ENCODE results near the gene MYO16. TPM values are rescaled to one million over a fixed set of nuclear protein-coding genes. Genes with fewer than 3 reads are reported as not detected.

MYO16 gene
- total and polyA plus RNA-seq, 2 of the 4 experiments (the other 2 are of a cell fraction), result under 0.01 to 0.03 TPM

DNA sequence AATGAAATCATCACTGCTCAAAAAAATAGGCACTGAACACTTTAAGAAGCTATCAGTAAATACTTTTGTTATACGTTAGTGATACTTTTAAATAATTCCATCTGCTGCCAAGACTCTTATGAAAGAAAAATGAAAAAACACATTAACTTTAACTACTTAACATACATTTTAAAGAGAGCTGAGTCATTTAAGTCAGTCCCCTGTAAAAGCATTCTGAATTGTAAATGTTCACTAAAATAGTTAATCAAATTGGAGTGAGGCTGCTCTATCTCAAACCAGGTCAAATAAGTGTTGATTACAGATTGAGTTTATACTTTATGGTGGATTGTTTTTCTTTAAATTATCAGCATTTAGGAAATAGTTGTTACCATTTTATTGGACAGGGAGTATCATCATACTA, 274.2 kb downstream of the MYO16 start:
- no peak overlapping the region for H2BK15ac ChIP-seq (ENCODE audit: low read depth, low read length)
- no peaks in the 10 kb centered on the region for H4K20me1 ChIP-seq (ENCODE audit: insufficient read depth, low read length)
- DNase-seq (no peak), ATAC-seq (ENCODE audit: low read depth) (no peak)
- no peak overlapping the region for H3K4me3 ChIP-seq (ENCODE audit: insufficient read depth, low read depth, low read length)
- H3K4ac ChIP-seq (ENCODE audit: low read depth, low read length), result no peak overlapping the region
- no peaks in the 10 kb centered on the region for H3K9me1 ChIP-seq (ENCODE audit: insufficient read depth, low read length)
- H3K14ac ChIP-seq (replicated peaks; ENCODE audit: low read depth, low read length), result no peak overlapping the region
- dilution Hi-C loops (cut with HindIII; ENCODE audit: low sequenced_read_pairs, unreplicated experiment) (no loop called here), intact Hi-C loops (cut with micrococcal nuclease) (no loop called here), in situ Hi-C loops (cut with MboI; ENCODE audit: low sequenced_read_pairs) (no loop called here)
- H3K9me3 ChIP-seq (ENCODE audit: control insufficient read depth, insufficient read depth, low read length), result no peaks in the 10 kb centered on the region
- no peak overlapping the region for H2AFZ ChIP-seq (replicated peaks; ENCODE audit: low read length, poor library complexity)
- H2AK9ac ChIP-seq (replicated peaks; ENCODE audit: low read depth, low read length, poor library complexity), result no peak overlapping the region
- WGBS, 2 experiments (ENCODE audit: extremely low coverage in 2 of 2, insufficient read length in 1 of 2), result no CpG with 5 or more reads among the region's 1 CpG
- no peaks in the 10 kb centered on the region for H3K79me1 ChIP-seq (ENCODE audit: low read depth in 1 of 2, low read length in 2 of 2)
- H3K4me1 ChIP-seq (ENCODE audit: control insufficient read depth, insufficient read depth, low read length), result no peaks in the 10 kb centered on the region
- POLR2A ChIA-PET (ENCODE audit: unreplicated experiment), result no interaction called here
- H3K56ac ChIP-seq (ENCODE audit: extremely low read depth, insufficient read depth, low read length), result no peak overlapping the region
- no peak overlapping the region for H2BK5ac ChIP-seq (ENCODE audit: low read depth, low read length, poor library complexity, severe bottlenecking)
- H2AK5ac ChIP-seq (ENCODE audit: low read depth, low read length), result no peak overlapping the region
- no TSS peak for BruUV-seq (replicated peaks)
- H3K9ac ChIP-seq (ENCODE audit: low read depth, low read length), result no peak overlapping the region
- H3K36me3 ChIP-seq (ENCODE audit: control insufficient read depth, insufficient read depth, low read length), result no peaks in the 10 kb centered on the region
- CTCF ChIA-PET, result no interaction called here
- H3K4me2 ChIP-seq (ENCODE audit: low read depth, low read length), result no peak overlapping the region
- no peak overlapping the region for H3K27ac ChIP-seq (ENCODE audit: insufficient read depth, low read length)
- no peak overlapping the region for H4K91ac ChIP-seq (ENCODE audit: insufficient read depth, low read depth, low read length)
- no peak overlapping the region for H4K5ac ChIP-seq (ENCODE audit: low read depth, low read length)
- H3K23ac ChIP-seq (ENCODE audit: low read depth, low read length), result no peak overlapping the region
- no peak overlapping the region for H4K8ac ChIP-seq (ENCODE audit: low read depth in 2 of 2, low read length in 2 of 2)
- TF ChIP-seq, protein P1, sequence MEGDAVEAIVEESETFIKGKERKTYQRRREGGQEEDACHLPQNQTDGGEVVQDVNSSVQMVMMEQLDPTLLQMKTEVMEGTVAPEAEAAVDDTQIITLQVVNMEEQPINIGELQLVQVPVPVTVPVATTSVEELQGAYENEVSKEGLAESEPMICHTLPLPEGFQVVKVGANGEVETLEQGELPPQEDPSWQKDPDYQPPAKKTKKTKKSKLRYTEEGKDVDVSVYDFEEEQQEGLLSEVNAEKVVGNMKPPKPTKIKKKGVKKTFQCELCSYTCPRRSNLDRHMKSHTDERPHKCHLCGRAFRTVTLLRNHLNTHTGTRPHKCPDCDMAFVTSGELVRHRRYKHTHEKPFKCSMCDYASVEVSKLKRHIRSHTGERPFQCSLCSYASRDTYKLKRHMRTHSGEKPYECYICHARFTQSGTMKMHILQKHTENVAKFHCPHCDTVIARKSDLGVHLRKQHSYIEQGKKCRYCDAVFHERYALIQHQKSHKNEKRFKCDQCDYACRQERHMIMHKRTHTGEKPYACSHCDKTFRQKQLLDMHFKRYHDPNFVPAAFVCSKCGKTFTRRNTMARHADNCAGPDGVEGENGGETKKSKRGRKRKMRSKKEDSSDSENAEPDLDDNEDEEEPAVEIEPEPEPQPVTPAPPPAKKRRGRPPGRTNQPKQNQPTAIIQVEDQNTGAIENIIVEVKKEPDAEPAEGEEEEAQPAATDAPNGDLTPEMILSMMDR (conservative IDR thresholded peaks at IDR 0.05; ENCODE audit: low read depth, low read length), result no peak
- no peak for TF ChIP-seq FOS (IDR thresholded peaks at IDR 0.05; ENCODE audit: low read depth, low read length)
- TF ChIP-seq RCOR1 (IDR thresholded peaks at IDR 0.05; ENCODE audit: insufficient replicate concordance, low read length), result no peak
- TF ChIP-seq, protein P2, sequence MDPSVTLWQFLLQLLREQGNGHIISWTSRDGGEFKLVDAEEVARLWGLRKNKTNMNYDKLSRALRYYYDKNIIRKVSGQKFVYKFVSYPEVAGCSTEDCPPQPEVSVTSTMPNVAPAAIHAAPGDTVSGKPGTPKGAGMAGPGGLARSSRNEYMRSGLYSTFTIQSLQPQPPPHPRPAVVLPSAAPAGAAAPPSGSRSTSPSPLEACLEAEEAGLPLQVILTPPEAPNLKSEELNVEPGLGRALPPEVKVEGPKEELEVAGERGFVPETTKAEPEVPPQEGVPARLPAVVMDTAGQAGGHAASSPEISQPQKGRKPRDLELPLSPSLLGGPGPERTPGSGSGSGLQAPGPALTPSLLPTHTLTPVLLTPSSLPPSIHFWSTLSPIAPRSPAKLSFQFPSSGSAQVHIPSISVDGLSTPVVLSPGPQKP (IDR thresholded peaks at IDR 0.05; ENCODE audit: borderline replicate concordance, low read depth, low read length), result no peak
- no peak for TF ChIP-seq BHLHE40 (IDR thresholded peaks at IDR 0.05; ENCODE audit: low read depth, low read length)
- no peak for TF ChIP-seq CHD1 (IDR thresholded peaks at IDR 0.05; ENCODE audit: low read depth, low read length)
- no peak for TF ChIP-seq SMC3 (IDR thresholded peaks at IDR 0.05; ENCODE audit: low read depth, low read length)
- TF ChIP-seq RFX5 (IDR thresholded peaks at IDR 0.05; ENCODE audit: low read depth, low read length), result no peak
- TF ChIP-seq MAZ (IDR thresholded peaks at IDR 0.05; ENCODE audit: borderline replicate concordance, low read depth, low read length), result no peak
- no peak for TF ChIP-seq RAD21 (IDR thresholded peaks at IDR 0.05; ENCODE audit: low read length)
- TF ChIP-seq MXI1 (IDR thresholded peaks at IDR 0.05; ENCODE audit: borderline replicate concordance, low read depth, low read length), result no peak
- no peak for TF ChIP-seq NFE2L2 (IDR thresholded peaks at IDR 0.05; ENCODE audit: low read depth, low read length)
- TF ChIP-seq POLR2A (IDR thresholded peaks at IDR 0.05; ENCODE audit: low read depth, low read length), result no peak
- no peak for TF ChIP-seq MAFK (IDR thresholded peaks at IDR 0.05; ENCODE audit: low read depth, low read length)
- TF ChIP-seq CEBPB (IDR thresholded peaks at IDR 0.05; ENCODE audit: low read depth, low read length), result no peak
- TF ChIP-seq, protein P3, sequence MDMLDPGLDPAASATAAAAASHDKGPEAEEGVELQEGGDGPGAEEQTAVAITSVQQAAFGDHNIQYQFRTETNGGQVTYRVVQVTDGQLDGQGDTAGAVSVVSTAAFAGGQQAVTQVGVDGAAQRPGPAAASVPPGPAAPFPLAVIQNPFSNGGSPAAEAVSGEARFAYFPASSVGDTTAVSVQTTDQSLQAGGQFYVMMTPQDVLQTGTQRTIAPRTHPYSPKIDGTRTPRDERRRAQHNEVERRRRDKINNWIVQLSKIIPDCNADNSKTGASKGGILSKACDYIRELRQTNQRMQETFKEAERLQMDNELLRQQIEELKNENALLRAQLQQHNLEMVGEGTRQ (IDR thresholded peaks at IDR 0.05; ENCODE audit: low read depth, low read length), result no peak
- H2BK20ac ChIP-seq (ENCODE audit: low read depth, low read length), result no peak overlapping the region
- no peak overlapping the region for H3K18ac ChIP-seq (ENCODE audit: low read depth, low read length)
- peaks cover 9% of the 10 kb centered on the region for H3K27me3 ChIP-seq (ENCODE audit: control insufficient read depth, insufficient read depth, low read length)
- H2BK120ac ChIP-seq (ENCODE audit: low read depth, low read length), result no peak overlapping the region
